Esophagus squamous epithelium (tissue), 4 donors: ENCODE measurements around the gene MS4A10.

Experiments used
- POLR2A ChIP-seq, 4 donors: fragments of 450-650 bp; IDR thresholded peaks; one replicate each; pipeline ENCODE4 v1.6.1; 2017; ENCODE audit warnings: antibody characterized with exemption in 4 of 4, mild to moderate bottlenecking in 4 of 4, moderate library complexity in 3 of 4
- TF ChIP-seq, protein P1 (sequence below), 6 experiments: fragments of 450-650 bp in 4 of 6; fragments of 200-600 bp in 2 of 6; sonication (generic) in 2 of 6; IDR thresholded peaks; one replicate each; pipeline ENCODE4 v1.5.1; 2016 to 2019; ENCODE audit warnings: antibody characterized with exemption in 6 of 6, mild to moderate bottlenecking in 4 of 6, moderate library complexity in 4 of 6

DNA sequence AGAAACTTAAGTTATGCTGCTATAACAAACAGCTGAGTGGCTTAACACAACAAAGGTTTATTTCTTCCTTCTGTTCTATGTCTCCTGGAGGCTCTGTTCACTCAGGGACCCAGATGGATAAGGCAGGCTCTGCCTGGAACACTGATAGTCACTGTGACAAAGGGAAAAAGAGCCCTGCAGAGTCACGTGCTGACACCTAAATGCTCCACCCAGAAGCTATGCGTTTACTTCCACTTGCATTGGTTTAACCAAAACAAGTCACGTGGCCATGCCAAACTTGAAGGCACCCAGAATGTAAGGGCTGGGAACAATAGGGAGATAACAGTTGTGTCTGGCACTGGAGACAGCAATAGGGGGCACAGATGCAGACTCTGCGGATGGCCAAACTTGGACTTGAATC is 31.8 kb upstream of the MS4A10 start:
- TF ChIP-seq, protein P1, sequence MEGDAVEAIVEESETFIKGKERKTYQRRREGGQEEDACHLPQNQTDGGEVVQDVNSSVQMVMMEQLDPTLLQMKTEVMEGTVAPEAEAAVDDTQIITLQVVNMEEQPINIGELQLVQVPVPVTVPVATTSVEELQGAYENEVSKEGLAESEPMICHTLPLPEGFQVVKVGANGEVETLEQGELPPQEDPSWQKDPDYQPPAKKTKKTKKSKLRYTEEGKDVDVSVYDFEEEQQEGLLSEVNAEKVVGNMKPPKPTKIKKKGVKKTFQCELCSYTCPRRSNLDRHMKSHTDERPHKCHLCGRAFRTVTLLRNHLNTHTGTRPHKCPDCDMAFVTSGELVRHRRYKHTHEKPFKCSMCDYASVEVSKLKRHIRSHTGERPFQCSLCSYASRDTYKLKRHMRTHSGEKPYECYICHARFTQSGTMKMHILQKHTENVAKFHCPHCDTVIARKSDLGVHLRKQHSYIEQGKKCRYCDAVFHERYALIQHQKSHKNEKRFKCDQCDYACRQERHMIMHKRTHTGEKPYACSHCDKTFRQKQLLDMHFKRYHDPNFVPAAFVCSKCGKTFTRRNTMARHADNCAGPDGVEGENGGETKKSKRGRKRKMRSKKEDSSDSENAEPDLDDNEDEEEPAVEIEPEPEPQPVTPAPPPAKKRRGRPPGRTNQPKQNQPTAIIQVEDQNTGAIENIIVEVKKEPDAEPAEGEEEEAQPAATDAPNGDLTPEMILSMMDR (IDR thresholded peaks at IDR 0.05) = no peak
- no peak for TF ChIP-seq POLR2A (IDR thresholded peaks at IDR 0.05)
